GM19238 (cell line): Measurements from ENCODE around the gene WDR27.
A peak's percentile ranks its signal among the peaks of the same experiment; 100 is the strongest.

Experiments used
- DNase-seq: peaks from one replicate; pipeline ENCODE4 v3.0.0; 2011; ENCODE audit warnings: low spot score; ENCODE audit not compliant: insufficient read length

The WDR27 gene

GRCh38 chr6:169566961-169567750 is 134.7 kb downstream of the WDR27 start:
- DNase-seq: no peak

GRCh38 chr6:169566319-169566718 is 135.5 kb downstream of the WDR27 start:
- DNase-seq: no peak

- DNase-seq: no peak
These were observed 137.2 kb downstream of the WDR27 start for GRCh38 chr6:169564453-169565240.

- no peak for DNase-seq
These were observed 140.2 kb downstream of the WDR27 start for GRCh38 chr6:169561665-169562064.

- no peak for DNase-seq
These were observed 142.2 kb downstream of the WDR27 start for GRCh38 chr6:169559592-169559991.

GRCh38 chr6:169558774-169559441 is 142.9 kb downstream of the WDR27 start:
- no peak for DNase-seq

- DNase-seq: no peak
These were observed 143.5 kb downstream of the WDR27 start for GRCh38 chr6:169558378-169558773.

GRCh38 chr6:169557887-169558286 is 143.9 kb downstream of the WDR27 start:
- no peak for DNase-seq

- peak; percentile 30 for DNase-seq
These were observed 144.9 kb downstream of the WDR27 start for GRCh38 chr6:169556758-169557548.

GRCh38 chr6:169555971-169556617 is 145.7 kb downstream of the WDR27 start:
- no peak for DNase-seq

GRCh38 chr6:169545982-169546381 is 155.8 kb downstream of the WDR27 start:
- DNase-seq: no peak

GRCh38 chr6:169543704-169544103 is 158.1 kb downstream of the WDR27 start:
- DNase-seq: no peak

GRCh38 chr6:169542491-169542890 is 159.3 kb downstream of the WDR27 start:
- DNase-seq: no peak

- DNase-seq: no peak
These were observed 162.5 kb downstream of the WDR27 start for GRCh38 chr6:169539176-169539897.

GRCh38 chr6:169536446-169537170 is 165.2 kb downstream of the WDR27 start:
- DNase-seq: no peak

GRCh38 chr6:169534039-169534421 is 167.8 kb downstream of the WDR27 start:
- DNase-seq: no peak

GRCh38 chr6:169533301-169534038 is 168.4 kb downstream of the WDR27 start:
- no peak for DNase-seq

- no peak for DNase-seq
These were observed 171.1 kb downstream of the WDR27 start for GRCh38 chr6:169530752-169531123.
